Nephron progenitor cell (in vitro differentiated cells): ENCODE results near the gene LGALS1.
"Not testable (repeated sequence)": the region's sequence is repeated elsewhere in the genome, so short reads cannot be mapped to it uniquely, and the experiment has no call there.

ENCODE experiments used
- DNase-seq: peaks from one replicate; pipeline ENCODE4 v3.0.0; 2021
- H3K27ac Mint-ChIP-seq: 2 replicates; pipeline ENCODE4 v1.8.0; 2021; ENCODE audit warnings: mild to moderate bottlenecking, moderate library complexity, mixed read lengths
- H3K27me3 Mint-ChIP-seq: 2 replicates; pipeline ENCODE4 v1.8.0; 2021; ENCODE audit warnings: mild to moderate bottlenecking, low read depth, mixed read lengths; ENCODE audit not compliant: poor library complexity
- H3K36me3 Mint-ChIP-seq: 2 replicates; pipeline ENCODE4 v1.8.0; 2021; ENCODE audit warnings: low read depth, mixed read lengths
- H3K4me1 Mint-ChIP-seq: 2 replicates; pipeline ENCODE4 v1.8.0; 2021; ENCODE audit warnings: mixed read lengths
- H3K4me3 Mint-ChIP-seq: 2 replicates; pipeline ENCODE4 v1.8.0; 2021; ENCODE audit warnings: mild to moderate bottlenecking, moderate library complexity, mixed read lengths
- H3K9me3 Mint-ChIP-seq: 2 replicates; pipeline ENCODE4 v1.8.0; 2021; ENCODE audit warnings: mild to moderate bottlenecking, moderate library complexity, mixed read lengths
- TF ChIP-seq, protein P1 (sequence below): fragments of 200-600 bp; sonication (generic); IDR thresholded peaks from 2 replicates; pipeline ENCODE4 v1.5.0; 2021; ENCODE audit warnings: antibody characterized with exemption

Gene LGALS1

DNA sequence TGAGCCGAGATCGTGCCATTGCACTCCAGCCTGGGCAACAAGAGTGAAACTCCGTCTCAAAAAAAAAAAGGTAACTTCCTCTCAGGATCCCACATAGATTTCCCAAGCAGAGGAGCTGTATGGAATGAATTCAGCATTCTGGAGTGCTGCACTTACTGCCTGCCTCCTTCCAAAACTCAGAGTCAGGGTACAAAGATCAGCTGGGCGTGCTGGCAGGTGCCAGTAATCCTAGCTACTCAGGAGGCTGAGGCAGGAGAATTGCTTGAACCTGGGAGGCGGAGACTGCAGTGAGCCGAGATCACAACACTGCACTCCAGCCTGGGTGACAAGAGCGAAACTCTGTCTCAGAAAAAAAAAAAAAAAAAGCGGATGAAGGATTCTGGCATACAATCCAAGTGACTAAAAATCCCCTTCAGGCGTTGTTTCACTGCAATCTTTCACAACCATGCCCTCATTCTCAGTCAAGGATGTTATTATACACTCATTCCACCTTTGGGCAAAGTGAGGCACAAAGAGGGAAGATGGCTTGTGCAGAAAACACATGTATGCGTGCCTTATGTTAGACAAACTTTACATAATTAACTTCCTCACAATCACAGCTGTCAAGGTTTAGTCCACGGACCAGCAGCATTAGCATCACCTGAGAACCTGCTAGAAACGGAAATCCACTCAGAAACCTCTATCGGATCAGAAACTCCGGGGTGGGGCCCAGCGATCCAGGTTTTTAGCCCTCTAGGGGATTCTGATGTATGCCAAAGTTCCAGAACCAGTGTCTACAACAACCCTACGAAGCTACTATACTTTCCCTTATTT, 9.6 kb downstream of the LGALS1 start:
- Mint-ChIP-seq H3K36me3 (peaks cover 8% of the 10 kb centered on the region), H3K4me1 (peaks cover 32% of the 10 kb centered on the region), H3K27me3 (peaks cover 5% of the 10 kb centered on the region), H3K4me3 (no peak overlapping the region), H3K9me3 (no peaks in the 10 kb centered on the region), H3K27ac (no peak overlapping the region)
- TF ChIP-seq, protein P1, sequence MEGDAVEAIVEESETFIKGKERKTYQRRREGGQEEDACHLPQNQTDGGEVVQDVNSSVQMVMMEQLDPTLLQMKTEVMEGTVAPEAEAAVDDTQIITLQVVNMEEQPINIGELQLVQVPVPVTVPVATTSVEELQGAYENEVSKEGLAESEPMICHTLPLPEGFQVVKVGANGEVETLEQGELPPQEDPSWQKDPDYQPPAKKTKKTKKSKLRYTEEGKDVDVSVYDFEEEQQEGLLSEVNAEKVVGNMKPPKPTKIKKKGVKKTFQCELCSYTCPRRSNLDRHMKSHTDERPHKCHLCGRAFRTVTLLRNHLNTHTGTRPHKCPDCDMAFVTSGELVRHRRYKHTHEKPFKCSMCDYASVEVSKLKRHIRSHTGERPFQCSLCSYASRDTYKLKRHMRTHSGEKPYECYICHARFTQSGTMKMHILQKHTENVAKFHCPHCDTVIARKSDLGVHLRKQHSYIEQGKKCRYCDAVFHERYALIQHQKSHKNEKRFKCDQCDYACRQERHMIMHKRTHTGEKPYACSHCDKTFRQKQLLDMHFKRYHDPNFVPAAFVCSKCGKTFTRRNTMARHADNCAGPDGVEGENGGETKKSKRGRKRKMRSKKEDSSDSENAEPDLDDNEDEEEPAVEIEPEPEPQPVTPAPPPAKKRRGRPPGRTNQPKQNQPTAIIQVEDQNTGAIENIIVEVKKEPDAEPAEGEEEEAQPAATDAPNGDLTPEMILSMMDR: no peak
- DNase-seq: no peak

DNA sequence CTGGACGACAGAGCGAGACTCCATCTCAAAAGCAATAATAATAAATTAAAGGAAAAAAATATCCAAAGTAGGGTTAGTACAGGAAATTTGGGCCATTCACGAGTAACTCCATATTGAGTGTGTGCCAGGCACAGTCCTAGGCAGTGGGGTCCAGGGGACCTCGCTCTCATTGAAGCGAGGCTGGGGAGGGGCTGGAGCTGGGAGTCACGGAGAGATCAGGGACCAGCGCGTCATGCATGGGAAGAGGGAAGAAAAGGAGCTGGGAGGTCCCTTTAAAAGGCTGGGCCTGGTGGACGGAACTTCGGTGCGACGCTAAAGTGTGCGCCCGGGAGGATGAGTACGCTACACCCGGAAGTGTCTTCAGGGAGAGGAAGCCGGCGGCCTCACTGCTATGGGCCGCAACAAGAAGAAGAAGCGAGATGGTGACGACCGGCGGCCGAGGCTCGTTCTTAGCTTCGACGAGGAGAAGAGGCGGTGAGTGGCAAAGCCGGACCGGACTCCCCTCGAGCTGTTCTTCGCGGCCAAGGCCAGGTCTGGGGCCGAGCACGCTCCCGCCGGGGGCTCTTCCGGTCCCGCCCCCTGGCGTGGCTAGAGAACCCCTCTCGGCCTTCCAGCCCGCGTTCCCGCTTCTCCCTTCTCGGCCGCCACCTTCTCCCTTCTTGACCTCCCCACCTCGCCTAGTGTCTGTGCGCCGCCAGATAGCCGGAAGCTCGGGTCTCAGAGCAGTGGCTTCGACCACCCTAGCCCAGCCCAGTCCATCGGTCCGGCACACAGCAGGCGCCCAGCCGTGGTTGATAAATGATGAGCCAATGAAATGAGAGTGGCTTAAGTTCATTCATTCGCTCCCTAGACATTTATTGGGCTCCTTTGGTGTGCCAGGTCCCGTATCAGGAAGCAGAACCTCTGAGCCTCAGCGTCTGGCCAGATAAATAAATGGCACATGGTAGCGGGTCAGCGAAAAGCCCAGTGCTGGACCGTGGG, 10.9 kb downstream of the LGALS1 start, which contains the start of gene NOL12:
Gene NOL12 (plus strand): TSS at position 342 of the 981 bp plus-strand sequence. CDS start 50 bp downstream, at position 392.
- Mint-ChIP-seq H3K4me1 (peaks cover 28% of the 10 kb centered on the region), H3K27me3 (peaks cover 4% of the 10 kb centered on the region), H3K27ac (peak within 1 kb of the TSS; percentile 96), H3K36me3 (peaks cover 13% of the 10 kb centered on the region), H3K9me3 (no peaks in the 10 kb centered on the region), H3K4me3 (peak within 1 kb of the TSS; percentile 96)
- TF ChIP-seq, protein P1: no peak
- peak; percentile 81 for DNase-seq

DNA sequence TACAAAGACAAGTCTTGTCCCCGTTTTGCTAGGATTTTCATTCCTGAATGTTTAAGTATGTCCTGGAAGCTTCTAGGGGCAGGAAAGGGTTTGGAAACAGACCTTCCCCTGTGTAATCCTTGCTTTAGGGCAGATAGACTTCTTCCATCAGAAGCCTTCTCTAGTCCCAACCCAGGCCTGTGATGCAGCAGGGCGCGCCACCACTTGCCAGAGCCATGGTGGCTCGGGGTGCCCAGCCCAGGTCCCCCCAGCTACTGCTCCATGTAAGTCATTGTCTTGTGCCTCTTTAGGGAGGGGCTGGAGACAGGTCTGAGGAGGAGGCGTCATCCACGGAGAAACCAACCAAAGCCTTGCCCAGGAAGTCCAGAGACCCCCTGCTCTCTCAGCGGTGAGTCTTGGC, 15.0 kb downstream of the LGALS1 start:
- peaks cover 22% of the 10 kb centered on the region for H3K36me3 Mint-ChIP-seq
- H3K4me3 Mint-ChIP-seq: no peak overlapping the region
- H3K27me3 Mint-ChIP-seq: no peaks in the 10 kb centered on the region
- H3K27ac Mint-ChIP-seq: no peak overlapping the region
- H3K9me3 Mint-ChIP-seq: no peaks in the 10 kb centered on the region
- peaks cover 24% of the 10 kb centered on the region for H3K4me1 Mint-ChIP-seq
- no peak for DNase-seq
- TF ChIP-seq, protein P1: no peak

DNA sequence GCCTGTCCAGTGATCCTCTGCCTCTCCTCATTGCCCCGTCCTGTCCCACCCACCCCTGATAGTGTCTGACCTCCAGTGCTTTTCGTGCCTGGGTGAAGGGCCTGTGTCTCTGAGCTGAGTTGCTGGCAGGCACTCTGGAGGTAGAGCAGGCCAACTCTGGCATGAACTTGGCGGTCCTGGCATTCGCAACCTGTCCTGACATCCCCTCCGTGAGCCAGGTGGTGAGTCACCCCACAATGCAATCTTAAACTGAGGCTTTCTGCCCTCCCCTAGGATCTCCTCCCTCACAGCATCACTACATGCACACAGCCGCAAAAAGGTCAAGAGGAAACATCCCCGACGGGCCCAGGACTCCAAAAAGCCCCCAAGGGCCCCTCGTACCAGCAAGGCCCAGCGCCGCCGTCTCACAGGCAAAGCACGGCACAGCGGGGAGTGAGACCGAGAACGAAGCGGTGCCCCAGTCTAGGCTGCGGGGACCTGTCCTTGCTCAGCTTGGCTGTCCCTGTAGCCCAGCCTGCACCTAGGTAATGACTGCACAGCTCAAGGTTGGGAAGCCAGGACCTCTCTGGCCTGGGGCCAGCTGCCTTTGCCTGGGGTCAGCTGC, 15.6 kb downstream of the LGALS1 start:
- Mint-ChIP-seq H3K27ac (no peak overlapping the region), H3K36me3 (peaks cover 22% of the 10 kb centered on the region), H3K4me3 (no peak overlapping the region), H3K4me1 (peaks cover 28% of the 10 kb centered on the region), H3K27me3 (no peaks in the 10 kb centered on the region), H3K9me3 (no peaks in the 10 kb centered on the region)
- no peak for DNase-seq
- TF ChIP-seq, protein P1: no peak

DNA sequence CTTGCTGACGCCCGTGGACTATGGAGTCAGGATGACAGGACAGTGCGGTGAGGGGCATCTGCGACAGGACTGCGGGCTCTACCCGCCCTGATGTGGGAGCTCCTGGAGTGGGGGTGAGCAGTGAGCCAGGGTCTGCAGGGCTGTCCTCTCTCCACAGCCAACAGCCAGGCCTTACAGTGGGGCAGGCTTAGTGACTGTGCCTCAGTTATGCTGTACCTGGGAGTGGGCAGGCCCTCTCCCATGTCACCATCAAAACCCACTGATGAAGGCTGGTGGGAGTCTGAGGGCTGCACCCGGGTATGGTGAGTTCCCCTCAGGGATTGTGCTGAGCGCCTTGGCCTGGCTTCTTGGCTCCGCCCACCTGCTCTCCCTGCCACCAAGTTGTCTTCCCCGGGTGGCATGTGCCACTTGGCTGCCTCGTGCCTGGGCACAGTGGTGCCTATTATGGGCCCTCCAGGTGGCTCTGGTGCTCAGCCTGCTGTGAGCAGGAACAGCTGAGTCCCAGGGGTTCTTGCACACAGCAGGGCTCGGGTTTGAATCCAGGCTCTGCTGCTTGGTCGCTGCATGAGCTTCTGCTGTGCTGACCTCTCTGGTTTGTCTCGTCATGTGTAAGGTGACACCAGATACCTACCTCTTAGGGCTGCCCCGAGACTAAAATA, 17.3 kb downstream of the LGALS1 start:
- no peak for DNase-seq
- Mint-ChIP-seq H3K36me3 (peaks cover 22% of the 10 kb centered on the region), H3K27me3 (peaks cover 5% of the 10 kb centered on the region), H3K27ac (no peak overlapping the region), H3K4me1 (peaks cover 30% of the 10 kb centered on the region), H3K4me3 (no peak overlapping the region), H3K9me3 (no peaks in the 10 kb centered on the region)
- TF ChIP-seq, protein P1: no peak

DNA sequence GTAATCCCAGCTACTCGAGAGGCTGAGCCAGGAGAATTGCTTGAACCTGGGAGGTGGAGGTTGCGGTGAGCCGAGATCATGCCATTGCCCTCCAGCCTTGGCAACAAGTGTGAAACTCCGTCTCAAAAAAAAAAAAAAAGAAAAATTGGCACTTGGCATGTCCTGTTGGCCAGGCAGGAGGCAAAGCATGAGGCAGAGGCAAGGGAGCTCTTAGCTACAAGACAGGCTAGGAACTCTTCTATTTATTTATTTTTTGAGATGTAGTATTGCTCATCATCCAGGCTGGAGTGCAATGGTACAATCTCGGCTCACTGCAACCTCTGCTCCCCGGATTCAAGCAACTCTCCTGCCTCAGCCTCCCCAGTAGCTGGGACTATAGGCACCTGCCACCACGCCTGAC, 18.7 kb downstream of the LGALS1 start:
- DNase-seq, H3K27me3 Mint-ChIP-seq, H3K27ac Mint-ChIP-seq, H3K9me3 Mint-ChIP-seq, H3K4me3 Mint-ChIP-seq: not testable (repeated sequence)
- Mint-ChIP-seq H3K4me1 (peaks cover 32% of the 10 kb centered on the region), H3K36me3 (peaks cover 14% of the 10 kb centered on the region)

DNA sequence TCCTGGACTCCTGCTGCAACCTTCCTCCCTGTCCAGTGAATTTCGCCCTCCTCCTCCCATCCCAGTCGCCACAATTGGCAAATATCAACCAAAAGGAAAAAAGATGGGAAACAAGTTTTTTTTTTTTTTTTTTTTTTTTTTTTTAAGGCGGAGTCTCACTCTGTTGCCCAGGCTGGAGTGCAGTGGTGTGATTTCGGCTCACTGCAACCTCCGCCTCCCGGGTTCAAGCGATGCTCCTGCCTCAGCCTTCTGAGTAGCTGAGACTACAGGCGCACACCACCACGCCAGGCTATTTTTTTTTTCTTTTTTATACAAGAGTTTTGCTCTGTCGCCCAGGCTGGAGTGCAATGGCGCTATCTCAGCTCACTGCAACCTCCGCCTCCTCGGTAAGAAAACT, 20.8 kb downstream of the LGALS1 start:
- H3K27ac Mint-ChIP-seq: peak overlapping the region; percentile 74

More for the DNA sequence above, 20.8 kb downstream of the LGALS1 start:
- Mint-ChIP-seq H3K4me3 (peak overlapping the region; percentile 89), H3K4me1 (peaks cover 35% of the 10 kb centered on the region), H3K36me3 (peaks cover 15% of the 10 kb centered on the region)
- H3K9me3 Mint-ChIP-seq, DNase-seq, H3K27me3 Mint-ChIP-seq: not testable (repeated sequence)
